IPS-NIHi7 (cell line): Measurements from ENCODE around the gene DVL3.
"Not testable (repeated sequence)": the region's sequence is repeated elsewhere in the genome, so short reads cannot be mapped to it uniquely, and the experiment has no call there.

Source experiments
- DNase-seq: peaks from one replicate; pipeline ENCODE4 v3.0.0; 2012; ENCODE audit warnings: mixed read lengths; ENCODE audit errors: extremely low spot score

The DVL3 gene

GRCh38 chr3:184155644-184156521 lies 706 bp downstream of the DVL3 start:
- DNase-seq: peak; percentile 49

GRCh38 chr3:184156522-184156955 lies 1.4 kb downstream of the DVL3 start:
- peak; percentile 44 for DNase-seq

- no peak for DNase-seq
Observed at GRCh38 chr3:184157206-184157605, 2.0 kb downstream of the DVL3 start.

- DNase-seq: no peak
Observed at GRCh38 chr3:184158404-184158803, 3.2 kb downstream of the DVL3 start.

- no peak for DNase-seq
Observed at GRCh38 chr3:184160456-184160855, 5.3 kb downstream of the DVL3 start.

- DNase-seq: not testable (repeated sequence)
Observed at GRCh38 chr3:184162571-184163070, 7.4 kb downstream of the DVL3 start.

GRCh38 chr3:184164648-184165330 lies 9.6 kb downstream of the DVL3 start:
- no peak for DNase-seq

GRCh38 chr3:184165543-184165942 lies 10.4 kb downstream of the DVL3 start:
- DNase-seq: no peak

- no peak for DNase-seq
Observed at GRCh38 chr3:184166671-184167070, 11.5 kb downstream of the DVL3 start.

GRCh38 chr3:184167786-184168185 lies 12.6 kb downstream of the DVL3 start:
- DNase-seq: no peak

- DNase-seq: no peak
Observed at GRCh38 chr3:184168363-184169120, 13.4 kb downstream of the DVL3 start.

GRCh38 chr3:184169896-184170875 lies 15.0 kb downstream of the DVL3 start:
- no peak for DNase-seq

- peak; percentile 26 for DNase-seq
Observed at GRCh38 chr3:184171562-184171961, 16.4 kb downstream of the DVL3 start.

- no peak for DNase-seq
Observed at GRCh38 chr3:184172681-184173373, 17.6 kb downstream of the DVL3 start.

GRCh38 chr3:184173374-184173722 lies 18.2 kb downstream of the DVL3 start:
- no peak for DNase-seq

- no peak for DNase-seq
Observed at GRCh38 chr3:184174284-184174645, 19.1 kb downstream of the DVL3 start.

GRCh38 chr3:184174646-184175492 lies 19.7 kb downstream of the DVL3 start, which contains the start of gene AP2M1:
Gene AP2M1, plus strand, starts transcription at chr3:184174855. Its CDS starts 2,139 bp downstream, at chr3:184176994.
- DNase-seq: peak; percentile 93

- DNase-seq: no peak
Observed at GRCh38 chr3:184175506-184175905, 20.3 kb downstream of the DVL3 start.

- DNase-seq: no peak
Observed at GRCh38 chr3:184175981-184176376, 20.8 kb downstream of the DVL3 start.
